ENCODE results near the gene VRK3.

Gene VRK3

DNA sequence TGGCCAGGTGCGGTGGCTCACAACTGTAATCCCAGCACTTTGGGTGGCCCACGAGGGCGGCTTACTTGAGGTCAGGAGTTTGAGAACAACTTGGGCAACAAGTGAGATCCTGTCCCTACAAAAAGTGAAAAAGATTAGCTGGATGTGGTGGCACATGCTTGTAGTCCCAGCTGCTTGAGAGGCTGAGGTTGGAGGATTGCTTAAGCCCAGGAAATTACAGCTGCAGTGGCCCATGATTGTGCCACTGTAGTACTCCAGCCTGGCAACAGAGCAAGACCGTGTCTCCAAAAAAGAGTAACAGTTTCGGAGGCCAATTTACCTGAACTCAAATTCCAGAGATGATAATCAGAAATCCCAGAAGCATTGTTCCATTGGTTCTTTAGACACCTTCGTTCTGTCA lies 5.1 kb upstream of the VRK3 start:
- DNase-seq (ENCODE audit: low read depth): no peak

DNA sequence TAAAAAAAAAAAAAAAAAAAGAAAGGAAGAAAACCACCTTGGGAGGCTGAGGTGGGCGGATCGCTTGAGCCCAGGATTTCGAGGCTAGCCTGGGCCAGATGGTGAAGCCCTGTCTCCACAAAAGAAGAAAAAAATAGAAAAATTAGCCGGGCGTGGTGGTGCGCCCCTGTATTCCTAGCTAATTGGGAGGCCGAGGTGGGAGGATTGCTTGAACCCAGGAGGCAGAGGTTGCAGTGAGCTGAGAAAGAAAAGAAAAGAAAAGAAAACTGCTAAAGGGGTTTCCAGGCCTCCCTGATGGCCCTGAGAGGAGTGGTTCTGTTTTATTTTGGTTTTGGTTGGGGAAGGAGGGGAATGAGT lies 1.4 kb upstream of the VRK3 start:
- DNase-seq (ENCODE audit: low read depth): no peak

DNA sequence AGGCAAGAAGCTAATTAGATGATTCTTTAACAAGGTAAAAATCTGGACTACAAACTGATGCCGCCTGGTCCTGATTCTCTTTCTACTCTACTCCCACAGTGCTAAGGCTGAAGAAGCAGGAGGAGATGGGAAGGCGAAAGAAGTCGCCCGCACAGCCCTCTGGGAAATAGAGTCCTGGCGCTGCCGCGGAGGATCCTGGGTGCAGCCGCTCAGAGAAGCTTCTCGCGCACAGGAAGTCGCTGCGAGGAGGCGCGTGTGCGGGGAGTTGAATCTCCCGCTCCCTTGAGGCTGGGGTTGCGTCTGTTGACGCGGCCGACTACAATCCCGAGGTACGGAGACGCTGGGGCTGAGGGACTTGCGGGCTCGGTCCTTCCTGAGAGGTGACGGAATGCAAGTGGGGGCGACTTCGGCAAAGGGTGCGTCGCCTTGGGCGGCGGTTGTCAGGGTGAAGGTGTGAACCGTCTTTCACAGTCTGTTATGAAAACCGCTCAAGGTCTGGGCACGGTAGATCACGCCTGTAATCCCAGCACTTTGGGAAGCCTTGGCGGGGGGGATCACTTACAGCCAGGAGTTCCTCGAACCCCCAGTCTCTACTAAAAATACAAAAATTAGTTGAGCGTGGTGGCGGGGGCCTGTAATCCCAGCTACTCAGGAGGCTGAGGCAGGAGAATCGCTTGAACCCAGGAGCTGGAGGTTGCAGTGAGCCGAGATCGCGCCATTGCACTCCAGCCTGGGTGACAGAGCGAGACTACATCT lies 800 bp upstream of the VRK3 start, which contains the start of gene ZNF473:
ZNF473 (plus strand) TSS at position 212 of the 756 bp plus-strand sequence. CDS start 5,078 bp downstream, outside the sequence.
- DNase-seq (ENCODE audit: low read depth): peak; percentile 83

DNA sequence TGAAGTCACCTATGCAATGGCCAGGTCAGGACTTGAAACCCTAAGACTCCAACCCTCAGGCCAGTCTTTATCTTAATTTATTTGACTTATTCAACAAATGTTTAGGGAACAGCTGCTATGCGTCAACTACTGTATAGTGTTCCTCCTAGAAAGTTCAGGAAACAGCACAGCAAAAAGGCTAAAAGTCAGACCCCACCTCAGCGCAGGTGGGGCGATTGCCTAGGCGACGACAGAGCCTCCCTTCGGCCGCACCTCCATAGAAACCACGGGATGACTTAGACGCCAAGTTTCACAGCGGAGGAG lies 502 bp downstream of the VRK3 start:
- DNase-seq (ENCODE audit: low read depth): no peak

DNA sequence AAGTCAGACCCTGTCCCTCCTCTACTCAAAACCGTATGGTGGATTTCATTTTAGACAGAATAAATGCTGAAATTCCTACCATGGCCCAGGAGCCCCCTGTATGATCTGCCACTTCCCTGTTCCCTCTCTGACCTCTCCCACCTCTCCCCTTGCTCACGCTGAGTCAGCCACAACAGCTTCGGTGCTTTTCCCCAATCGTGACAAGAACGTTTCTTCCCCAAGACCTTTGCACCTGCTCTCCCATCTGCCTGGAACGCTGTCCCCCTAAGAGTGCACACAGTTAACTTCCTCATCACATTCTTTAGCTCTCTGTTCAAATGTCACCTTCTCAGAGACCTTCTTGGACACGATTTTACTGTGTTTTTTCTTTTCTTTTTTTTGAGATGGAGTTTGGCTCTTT lies 2.3 kb downstream of the VRK3 start:
- DNase-seq (ENCODE audit: low read depth): no peak

DNA sequence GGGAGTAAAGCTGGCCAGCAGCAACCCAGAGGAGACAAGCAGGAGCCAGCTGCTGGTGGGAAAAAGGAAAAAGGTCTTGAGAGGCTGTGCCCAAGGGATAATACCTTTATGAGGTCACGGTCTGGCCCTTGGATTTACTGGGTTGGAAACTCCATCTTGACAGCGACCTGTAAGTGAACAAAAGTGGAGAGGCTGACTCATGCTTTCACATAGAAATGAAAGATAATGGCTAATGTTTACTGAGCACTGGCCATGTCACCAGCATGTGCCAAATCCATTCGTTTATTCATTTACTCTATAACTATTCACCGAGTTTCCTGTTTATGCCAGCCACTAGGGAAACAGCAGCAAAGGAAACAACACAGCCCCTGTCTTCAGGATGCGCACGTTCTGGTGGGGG lies 4.7 kb downstream of the VRK3 start:
- no peak for DNase-seq (ENCODE audit: low read depth)

DNA sequence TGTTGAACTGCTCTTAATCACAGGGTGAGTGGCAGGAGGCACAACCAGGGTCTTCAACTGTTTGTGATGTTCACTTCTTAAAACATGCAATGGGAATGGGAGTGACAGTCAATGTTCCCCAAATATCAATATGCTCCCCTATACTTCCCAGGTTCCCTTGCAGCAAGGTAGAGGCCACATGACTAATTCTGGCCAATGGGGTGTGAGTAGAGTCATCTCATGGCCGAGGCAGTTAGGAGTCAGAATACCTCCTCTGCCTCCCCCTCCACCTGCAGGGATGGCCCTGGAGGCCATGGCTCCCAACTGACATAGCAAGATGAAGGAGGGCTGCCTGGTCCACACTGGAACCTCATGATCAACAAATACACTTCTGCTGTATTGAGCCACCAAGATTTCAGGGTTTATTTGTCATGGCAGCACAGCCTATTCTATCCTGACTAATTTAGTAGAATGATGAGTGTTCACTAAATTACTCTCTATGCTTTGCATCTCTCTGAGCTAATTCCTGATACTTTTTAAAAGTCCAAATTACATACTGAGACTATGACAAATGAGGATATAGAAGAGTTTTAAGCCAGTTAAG lies 8.9 kb downstream of the VRK3 start:
- no peak for DNase-seq (ENCODE audit: low read depth)

DNA sequence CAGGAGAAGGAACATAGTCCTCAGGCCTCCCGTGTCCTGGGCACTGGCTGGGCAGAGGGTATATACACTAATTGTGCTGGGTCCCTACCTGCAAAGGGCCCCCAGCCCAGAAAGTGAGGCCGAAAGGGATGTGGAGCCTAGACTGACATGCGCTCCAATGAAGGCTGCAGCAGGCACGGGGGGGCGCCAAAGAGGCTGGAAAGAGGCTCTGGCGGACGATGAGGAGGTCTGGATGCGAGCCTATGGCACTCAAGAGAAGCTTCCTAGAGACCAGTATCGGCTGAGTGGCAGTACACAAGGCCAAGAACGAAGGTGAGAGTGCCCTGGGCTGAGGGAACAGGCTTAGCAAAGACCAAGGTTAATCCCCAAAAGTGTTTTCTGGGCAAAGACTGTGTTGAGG lies 16.6 kb downstream of the VRK3 start:
- DNase-seq (ENCODE audit: low read depth): no peak

DNA sequence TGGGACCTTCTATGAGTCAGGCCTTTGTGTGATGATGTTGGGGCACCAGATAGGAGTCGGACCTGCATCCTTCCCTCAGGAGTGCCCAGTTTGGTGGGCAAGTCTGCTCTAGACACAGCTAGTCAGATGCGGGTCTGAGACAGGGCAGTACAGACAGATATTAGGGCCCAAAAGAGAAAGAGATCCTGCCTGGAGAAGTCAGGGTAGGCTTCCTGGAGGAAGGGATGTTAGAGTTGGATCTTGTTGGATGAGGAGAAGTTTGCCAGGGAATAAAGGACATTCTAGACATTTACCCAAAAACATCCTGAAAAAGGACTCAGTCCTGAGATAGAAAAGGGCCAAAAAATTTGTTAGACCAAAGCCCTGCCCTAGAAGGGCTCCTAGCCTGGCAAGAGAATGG lies 17.2 kb downstream of the VRK3 start:
- no peak for DNase-seq (ENCODE audit: low read depth)

DNA sequence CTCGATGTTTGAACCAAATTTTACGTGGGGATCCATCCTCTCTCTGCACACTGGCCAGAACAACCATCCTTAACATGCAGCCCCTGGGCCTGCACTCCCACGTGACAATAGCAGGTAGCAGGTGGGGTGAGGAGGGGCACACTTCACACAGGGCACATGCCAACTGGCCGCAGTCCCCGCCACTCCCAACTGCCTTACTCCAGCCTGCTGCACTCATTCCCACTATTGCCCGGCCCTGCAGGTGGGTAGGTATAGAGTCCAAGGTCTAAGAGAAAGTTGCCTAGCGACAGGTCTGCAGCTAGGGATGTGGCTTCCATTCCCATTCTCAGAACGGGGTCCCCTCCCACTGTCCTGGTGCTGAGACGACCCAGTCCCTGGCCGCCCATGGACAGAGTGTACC lies 18.0 kb downstream of the VRK3 start:
- DNase-seq (ENCODE audit: low read depth): no peak

DNA sequence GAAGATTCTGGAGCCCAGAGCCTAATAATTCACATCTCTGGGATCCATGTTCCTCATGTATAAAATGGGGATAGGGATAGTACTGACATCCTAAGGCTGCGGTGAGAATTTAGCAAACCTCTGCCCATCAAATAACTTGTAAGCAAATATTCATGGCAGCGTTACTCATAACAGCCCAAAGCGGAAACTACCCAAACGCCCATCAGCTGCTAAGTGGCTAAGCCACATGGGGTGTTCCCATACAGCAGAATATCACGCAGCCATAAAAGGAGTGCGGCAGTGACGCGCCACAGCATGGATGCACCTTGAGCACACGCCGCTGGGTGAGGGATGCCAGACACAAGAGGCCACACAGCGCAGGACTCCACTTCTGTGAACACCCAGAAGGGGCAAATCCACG lies 19.7 kb downstream of the VRK3 start:
- DNase-seq (ENCODE audit: low read depth): no peak

DNA sequence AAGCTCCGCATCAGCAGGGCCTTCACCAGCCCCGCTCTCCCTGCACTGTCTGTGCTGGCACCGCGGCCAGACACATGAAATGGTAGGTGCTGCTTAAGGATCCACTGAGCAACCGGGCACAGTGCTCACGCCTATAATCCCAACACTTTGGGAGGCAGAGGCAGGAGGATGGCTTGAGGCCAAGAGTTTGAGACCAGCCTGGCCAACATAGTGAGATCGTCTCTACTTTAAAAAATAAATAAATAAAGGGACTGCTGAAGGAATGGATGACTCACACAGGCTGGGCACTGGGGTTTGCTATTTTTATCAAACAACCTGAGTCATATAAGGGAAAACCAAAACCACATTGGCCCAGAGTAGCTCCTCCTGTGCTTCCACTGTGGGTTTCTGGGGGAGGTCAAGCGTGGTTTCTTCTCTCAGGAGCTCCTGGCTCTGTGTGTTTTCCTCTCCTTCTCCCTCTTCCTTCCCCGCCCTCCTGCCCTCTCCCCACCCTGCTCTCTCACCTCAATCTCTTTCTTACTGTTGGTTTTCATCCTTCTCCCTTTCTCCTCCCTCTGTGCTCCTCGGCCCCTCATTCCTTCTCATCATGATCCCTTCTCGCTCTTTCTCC lies 21.3 kb downstream of the VRK3 start:
- DNase-seq (ENCODE audit: low read depth): peak; percentile 17

DNA sequence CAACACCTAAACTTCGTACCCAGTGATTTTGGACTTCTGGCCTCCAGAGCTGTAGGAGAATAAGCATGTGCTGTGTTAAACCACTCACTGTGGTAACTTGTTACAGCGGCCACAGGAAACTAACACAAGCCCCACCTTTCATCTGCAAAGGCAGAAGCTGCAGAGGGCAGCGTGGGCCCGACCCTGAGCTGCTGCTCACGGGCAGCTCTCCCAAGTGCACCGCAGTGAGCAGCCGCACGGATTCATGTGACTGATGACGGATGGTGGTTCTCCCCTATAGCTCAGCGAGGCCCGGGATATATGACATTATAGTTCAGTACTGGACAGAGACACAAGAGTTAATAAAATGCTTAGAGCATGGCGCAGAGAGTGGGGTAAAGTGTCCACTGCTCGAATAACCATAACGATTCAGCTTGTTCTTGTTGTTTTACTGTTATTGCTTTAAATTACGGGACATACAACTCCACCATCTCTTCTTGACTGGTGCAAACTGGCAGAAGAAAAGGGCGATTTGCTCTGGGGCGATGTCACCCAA lies 21.9 kb downstream of the VRK3 start:
- no peak for DNase-seq (ENCODE audit: low read depth)

DNA sequence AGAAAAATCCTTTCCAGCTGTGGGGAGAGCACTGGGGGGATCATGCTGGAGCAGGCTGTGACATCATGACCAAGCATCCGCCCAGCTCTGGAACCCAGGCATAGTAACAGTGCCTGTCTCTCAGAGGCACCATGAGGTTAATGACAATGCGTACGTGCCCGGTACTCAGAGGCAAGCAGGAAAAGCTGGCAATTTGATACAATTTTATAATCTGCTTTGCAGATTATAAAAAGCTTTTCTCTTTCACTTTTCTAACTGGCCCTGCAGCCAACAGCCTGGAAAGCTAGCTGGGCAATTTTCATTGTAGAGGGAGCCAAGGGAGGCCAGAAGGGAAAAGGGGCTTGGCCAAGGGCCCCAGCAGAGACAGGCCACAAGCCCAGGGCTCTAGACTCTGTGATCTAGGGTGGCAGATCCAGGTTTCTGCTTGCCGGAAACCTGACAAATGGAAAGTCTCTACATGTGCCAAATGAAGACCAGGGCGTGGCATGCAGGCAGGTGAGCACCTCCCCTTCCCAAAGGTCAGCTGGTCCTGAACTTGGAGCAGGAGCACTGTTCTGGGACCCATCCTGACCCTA lies 22.7 kb downstream of the VRK3 start:
- DNase-seq (ENCODE audit: low read depth): no peak

DNA sequence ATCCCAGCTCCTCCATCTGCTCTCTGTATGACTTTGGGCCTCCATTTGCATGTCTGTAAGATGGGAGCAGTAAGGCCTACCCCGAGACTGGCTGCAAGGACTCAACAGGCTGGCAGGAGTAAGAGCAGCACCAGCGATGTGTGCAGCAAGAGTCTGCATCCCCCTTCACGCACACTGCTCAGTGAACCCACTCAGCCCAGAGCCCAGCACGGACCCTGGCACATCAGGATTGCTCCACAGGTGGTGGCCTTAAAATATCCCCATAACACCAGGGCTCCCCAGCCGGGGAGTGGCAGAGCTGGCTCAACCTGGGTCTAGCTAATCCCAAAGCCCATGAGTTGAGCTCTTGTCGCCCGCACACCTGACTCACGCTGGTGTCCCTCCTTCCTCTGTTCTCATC lies 23.4 kb downstream of the VRK3 start:
- no peak for DNase-seq (ENCODE audit: low read depth)

DNA sequence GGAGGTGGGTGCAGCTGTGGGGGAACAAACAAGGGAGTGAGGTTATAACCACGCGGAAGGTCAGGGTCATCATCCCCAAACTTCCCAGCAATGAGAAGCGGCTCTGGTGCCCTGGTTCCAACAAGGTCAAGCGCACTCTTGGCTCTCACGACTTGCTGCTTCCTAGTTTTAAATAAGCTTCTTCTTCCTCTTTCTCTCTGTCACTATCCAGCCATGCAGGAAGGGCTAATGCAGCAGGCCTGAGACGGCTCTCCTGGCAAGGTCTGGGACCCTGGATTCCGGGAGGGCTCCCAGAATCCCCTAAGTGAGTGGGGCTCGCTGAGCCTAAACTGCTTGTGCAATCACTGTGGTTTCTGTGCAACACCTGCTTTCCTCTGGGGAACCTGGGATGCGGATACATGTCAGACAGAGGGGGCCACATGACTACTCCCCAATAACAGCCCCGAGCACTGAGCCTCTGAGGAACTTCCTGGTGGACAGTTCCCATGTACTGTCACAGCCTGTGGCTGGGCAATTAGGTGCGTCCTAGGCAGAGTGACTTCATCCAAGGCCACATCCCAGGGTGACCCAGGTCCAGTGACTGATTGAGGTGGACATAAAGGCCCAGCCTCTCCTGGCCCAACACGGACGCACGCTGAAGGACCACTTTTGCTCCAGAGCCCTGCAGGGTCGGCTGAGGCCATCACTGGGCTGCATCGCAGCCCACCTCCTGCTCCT lies 24.2 kb downstream of the VRK3 start:
- no peak for DNase-seq (ENCODE audit: low read depth)

DNA sequence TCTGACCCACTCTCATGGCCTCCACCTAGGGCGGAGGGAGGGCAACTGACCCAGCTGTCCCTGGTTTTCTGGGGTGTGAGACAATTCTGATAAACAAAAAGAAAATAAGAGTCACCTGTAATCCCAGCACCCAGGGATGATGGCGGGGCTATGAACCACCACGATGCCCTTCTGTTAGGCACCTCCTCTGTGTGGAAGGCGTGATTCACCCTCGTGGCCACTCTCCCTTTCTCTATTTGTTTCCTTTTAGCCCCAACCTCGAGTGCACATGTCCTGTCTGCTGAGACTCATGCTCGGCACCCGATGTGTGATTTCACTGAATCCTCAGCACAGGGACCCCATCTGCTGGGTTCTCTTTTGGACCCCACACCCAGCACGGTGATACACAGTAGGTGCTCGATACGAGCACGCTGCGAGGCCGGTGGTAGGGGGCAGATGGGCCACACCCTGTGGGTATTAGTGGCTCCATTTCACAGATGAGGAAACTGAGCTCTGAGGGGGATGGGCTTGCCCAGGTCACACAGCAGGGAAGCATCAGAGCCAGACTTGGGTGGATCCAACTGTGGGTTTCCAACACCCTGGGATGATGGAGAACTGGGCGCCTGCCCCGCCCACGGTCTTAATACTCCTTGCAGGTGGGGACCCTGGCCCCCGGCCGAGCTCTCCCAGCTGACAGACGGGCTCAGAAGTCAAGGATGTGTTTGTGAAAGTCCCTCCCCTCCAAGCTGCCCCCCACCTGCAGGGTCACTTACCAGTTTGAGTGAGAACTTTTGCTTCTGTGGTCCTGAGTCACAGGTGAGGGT lies 24.9 kb downstream of the VRK3 start:
- DNase-seq (ENCODE audit: low read depth): peak; percentile 30

DNA sequence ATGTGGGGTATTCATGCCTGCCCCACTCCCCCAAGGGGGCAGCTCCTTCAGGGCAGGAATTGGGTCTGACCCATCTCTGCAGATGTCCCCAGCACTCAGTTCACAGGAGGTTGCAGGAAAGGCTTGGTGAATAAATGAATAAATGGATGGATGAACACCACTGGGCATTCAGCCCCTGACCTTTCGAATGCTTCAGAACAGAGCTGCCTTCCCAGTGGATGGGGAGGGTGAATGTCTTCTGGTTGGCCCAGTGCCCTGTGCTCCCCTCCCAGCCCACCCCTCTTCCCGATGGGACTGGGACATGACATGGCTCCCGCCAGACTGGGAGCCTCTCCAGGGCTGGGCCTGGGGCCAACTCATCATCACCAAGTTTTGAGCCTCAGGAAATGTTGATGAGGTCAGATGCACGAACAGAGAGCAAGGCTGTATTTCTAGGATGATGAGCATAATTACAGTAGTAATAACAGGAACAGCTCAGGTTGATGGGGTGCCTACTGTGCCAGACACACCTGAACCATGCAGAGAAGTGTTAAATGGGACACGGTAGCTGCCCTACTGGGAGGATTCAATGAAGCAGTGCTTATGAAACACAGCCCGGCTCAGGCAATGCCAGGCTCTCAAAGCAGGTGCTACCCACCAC lies 25.7 kb downstream of the VRK3 start:
- no peak for DNase-seq (ENCODE audit: low read depth)

DNA sequence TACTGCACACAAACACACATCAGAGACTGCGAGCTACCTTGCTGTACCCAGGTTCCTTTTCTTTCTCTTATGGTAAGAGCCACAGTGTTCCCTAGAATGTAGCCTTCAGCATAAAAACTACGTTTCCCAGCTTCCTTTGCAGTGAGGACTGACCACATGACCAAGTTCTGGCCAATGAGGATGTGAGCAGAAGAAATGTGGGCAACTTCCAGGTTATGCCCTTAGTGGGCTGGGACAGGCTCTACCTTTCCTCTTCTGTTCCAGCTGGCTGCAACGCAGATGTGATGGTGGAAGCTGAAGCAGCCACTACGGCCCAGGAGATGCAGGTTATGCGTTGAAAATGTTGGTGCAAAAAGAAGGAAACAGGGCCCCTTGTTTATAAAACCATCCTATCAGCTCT lies 27.5 kb downstream of the VRK3 start:
- no peak for DNase-seq (ENCODE audit: low read depth)

DNA sequence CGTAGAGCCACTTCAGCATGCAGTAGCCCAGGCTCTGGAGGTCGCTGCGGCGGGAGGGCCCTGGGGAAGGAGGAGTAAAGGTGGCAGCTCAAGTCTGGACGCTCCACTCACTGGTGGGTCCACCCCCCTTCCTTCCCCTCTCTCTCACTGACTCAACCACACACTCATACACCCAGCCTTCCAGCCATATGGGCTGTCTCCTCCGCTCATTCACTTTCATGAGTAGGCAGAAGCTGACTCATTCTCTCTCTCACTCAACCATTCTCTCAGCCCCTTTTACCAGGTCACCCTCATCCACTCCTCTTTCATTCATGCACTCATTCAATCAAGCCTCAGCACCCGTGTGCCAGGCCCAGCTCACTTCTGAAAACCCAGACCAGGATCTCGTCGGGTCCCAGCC lies 36.7 kb downstream of the VRK3 start:
- peak; percentile 32 for DNase-seq (ENCODE audit: low read depth)

DNA sequence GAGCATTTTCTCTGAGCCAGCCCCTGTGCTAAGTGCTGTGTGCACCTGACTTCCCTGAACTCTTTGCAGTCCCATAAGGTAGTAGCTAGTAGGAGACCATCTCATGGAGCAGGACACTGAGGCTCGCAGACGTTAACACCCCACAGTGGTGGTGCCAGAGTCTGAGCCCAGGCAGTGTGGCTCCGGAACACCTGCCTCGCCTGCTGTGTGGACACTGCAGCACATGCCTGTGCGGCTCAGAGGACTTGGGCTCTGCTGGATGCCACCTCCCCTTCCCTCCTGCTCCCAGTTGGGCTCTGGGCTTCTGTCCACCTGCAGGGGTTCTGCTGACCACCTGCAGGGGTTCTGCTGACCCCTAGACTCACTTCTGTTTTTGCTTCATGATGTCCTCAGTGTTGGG lies 37.2 kb downstream of the VRK3 start:
- DNase-seq (ENCODE audit: low read depth): no peak
